Mucosa of rectum (tissue), 2 donors: Measurements from ENCODE around the gene CYLD.
A peak's percentile ranks its signal among the peaks of the same experiment; 100 is the strongest.

ENCODE experiments used
- H3K27ac ChIP-seq, 2 donors: one replicate each; pipeline ENCODE4 v1.7.0; 2013; ENCODE audit warnings: inconsistent platforms in 2 of 2, low read depth in 2 of 2, low read length in 2 of 2
- H3K27me3 ChIP-seq, 2 donors: one replicate each; pipeline ENCODE4 v1.7.0; 2013; ENCODE audit warnings: low read length in 2 of 2; ENCODE audit not compliant: control insufficient read depth in 2 of 2, insufficient read depth in 2 of 2
- H3K36me3 ChIP-seq, 2 donors: one replicate each; pipeline ENCODE4 v1.7.0; 2013; ENCODE audit warnings: low read length in 2 of 2; ENCODE audit not compliant: control insufficient read depth in 2 of 2, insufficient read depth in 2 of 2
- H3K4me1 ChIP-seq, 2 donors: one replicate each; pipeline ENCODE4 v1.7.0; 2013; ENCODE audit warnings: low read length in 2 of 2, mild to moderate bottlenecking in 1 of 2; ENCODE audit not compliant: control insufficient read depth in 2 of 2, insufficient read depth in 2 of 2
- H3K4me3 ChIP-seq, 2 donors: one replicate each; pipeline ENCODE4 v1.7.0; 2013; ENCODE audit warnings: low read length in 2 of 2
- H3K9ac ChIP-seq, 2 donors: one replicate each; pipeline ENCODE4 v1.7.0; 2013; ENCODE audit warnings: low read length in 2 of 2, low read depth in 1 of 2, mild to moderate bottlenecking in 1 of 2
- H3K9me3 ChIP-seq, 2 donors: one replicate each; pipeline ENCODE4 v1.7.0; 2013; ENCODE audit warnings: low read length in 2 of 2; ENCODE audit not compliant: control insufficient read depth in 2 of 2
- donor health status: healthy.
- donor health status: Normal muscosa, but diverticular disease.

CYLD gene

DNA sequence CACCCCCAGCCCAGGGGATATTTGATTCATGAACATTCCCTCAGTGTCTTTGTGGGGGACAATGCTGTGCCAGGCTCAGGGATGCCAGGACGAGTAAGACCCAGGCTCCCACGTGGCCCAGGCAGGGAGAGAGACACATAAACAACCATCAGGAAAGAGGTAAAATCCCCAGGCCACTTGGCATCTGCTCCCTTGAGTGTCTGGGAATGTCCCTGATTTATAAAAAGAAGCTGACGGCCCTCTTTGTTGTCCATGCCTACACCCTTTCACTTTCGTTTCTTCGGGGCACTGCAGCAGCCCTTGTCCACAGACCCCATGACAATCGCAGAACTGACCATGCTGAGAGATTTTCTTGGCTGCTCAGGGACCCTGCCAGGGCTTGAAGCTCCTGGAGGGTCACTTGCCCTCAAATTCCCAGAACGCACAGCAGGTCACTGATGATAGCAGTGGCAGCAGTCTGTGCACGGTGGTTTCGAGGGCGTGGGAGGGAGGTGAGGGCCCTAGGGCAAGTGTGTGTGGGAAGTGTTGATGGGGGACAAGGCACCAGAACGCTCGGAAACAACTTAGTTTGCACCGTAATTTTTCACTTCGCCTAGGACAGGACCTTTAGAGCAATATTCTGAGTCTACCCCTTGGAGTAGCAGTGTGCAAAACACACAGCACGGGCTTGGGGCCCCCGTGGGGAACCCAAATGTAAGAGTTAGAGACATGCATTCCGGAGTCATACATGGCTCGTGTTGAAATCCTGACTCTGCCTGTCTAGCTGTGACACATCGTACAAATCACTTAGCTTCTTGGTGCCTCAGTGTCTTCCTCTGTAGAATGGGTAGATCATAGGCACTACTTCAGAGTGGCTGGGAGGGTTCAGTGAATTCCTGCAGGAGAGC is 43.8 kb upstream of the CYLD start:
- Histone ChIP-seq H3K27ac (peak overlapping the region; percentile 36 to 77), H3K36me3 (no peaks in the 10 kb centered on the region), H3K27me3 (no peaks in the 10 kb centered on the region), H3K9me3 (no peaks in the 10 kb centered on the region), H3K4me1 (peaks cover 21 to 33% of the 10 kb centered on the region in 2 donors), H3K4me3 (peak overlapping the region; percentile 60 to 69), H3K9ac (peak overlapping the region; percentile 58)

DNA sequence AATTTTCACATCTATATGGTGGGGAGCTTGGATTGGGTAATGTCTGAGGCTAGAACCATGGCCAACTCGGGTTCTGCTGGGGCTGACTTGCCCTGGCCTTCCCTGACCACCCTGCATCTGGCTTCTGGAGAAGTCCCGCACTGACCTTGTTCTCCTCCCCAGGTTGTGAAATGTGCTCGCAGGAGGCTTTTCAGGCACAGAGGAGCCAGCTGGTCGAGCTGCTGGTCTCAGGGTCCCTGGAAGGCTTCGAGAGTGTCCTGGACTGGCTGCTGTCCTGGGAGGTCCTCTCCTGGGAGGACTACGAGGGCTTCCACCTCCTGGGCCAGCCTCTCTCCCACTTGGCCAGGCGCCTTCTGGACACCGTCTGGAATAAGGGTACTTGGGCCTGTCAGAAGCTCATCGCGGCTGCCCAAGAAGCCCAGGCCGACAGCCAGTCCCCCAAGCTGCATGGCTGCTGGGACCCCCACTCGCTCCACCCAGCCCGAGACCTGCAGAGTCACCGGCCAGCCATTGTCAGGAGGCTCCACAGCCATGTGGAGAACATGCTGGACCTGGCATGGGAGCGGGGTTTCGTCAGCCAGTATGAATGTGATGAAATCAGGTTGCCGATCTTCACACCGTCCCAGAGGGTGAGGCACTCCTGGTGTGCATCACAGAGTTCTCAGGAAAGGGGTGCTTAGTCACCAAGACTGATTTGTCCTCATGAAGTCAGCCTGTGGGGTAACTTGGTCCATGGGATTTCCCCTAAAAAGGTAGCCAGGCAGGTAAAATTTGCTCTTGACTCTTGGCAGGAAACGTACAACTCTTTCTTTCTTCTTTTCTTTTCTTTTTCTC is 42.3 kb upstream of the CYLD start:
- Histone ChIP-seq H3K4me3 (no peak overlapping the region), H3K4me1 (peaks cover 20 to 26% of the 10 kb centered on the region in 2 donors), H3K27me3 (no peaks in the 10 kb centered on the region), H3K9me3 (peaks cover 2 to 8% of the 10 kb centered on the region in 2 donors), H3K27ac (no peak overlapping the region), H3K36me3 (no peaks in the 10 kb centered on the region), H3K9ac (no peak overlapping the region)

DNA sequence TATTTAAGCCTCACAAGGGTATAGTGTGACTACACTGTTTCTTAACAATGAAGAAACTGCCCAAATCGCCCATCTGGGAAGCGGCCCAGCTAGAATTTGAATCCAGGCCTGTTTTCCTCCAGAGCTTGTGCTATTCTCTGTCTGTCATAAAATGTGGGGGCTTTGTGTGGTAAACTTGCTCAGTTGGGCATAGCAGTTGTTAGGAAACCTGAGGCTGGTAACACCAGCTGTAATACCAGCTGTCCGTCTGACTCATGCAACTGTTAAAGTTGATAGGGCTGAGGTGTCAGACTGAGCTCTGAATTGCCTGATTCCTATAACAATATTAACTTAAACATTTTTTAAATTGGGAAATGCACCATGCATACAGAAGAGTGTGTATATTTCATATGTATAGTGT is 39.2 kb upstream of the CYLD start:
- Histone ChIP-seq H3K9me3 (peaks cover 2 to 8% of the 10 kb centered on the region in 2 donors), H3K4me1 (peaks cover 1 to 4% of the 10 kb centered on the region in 2 donors), H3K27ac (no peak overlapping the region), H3K27me3 (no peaks in the 10 kb centered on the region), H3K9ac (no peak overlapping the region), H3K4me3 (no peak overlapping the region), H3K36me3 (no peaks in the 10 kb centered on the region)

DNA sequence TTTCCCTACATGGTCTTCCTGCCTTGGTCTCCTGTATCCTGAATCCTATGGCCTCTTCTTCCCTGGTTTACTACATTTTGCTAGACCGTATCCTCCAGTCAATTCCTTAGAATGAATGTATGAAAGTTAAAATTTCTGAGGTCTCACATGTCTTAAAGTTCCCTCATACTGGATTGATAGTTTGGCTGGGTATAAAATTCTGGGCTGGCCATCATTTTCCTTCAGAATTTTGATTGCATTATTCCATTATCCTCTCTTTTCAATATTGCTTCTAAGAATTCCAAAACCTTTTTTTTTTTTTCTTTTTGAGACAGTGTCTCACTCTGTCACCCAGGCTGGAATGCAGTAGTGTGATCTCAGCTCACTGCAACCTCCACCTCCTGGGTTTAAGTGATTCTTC is 37.6 kb upstream of the CYLD start:
- Histone ChIP-seq H3K27ac (no peak overlapping the region), H3K4me3 (no peak overlapping the region), H3K9ac (no peak overlapping the region), H3K27me3 (no peaks in the 10 kb centered on the region), H3K4me1 (peaks cover 0 to 6% of the 10 kb centered on the region in 2 donors), H3K36me3 (no peaks in the 10 kb centered on the region), H3K9me3 (peaks cover 2 to 8% of the 10 kb centered on the region in 2 donors)

DNA sequence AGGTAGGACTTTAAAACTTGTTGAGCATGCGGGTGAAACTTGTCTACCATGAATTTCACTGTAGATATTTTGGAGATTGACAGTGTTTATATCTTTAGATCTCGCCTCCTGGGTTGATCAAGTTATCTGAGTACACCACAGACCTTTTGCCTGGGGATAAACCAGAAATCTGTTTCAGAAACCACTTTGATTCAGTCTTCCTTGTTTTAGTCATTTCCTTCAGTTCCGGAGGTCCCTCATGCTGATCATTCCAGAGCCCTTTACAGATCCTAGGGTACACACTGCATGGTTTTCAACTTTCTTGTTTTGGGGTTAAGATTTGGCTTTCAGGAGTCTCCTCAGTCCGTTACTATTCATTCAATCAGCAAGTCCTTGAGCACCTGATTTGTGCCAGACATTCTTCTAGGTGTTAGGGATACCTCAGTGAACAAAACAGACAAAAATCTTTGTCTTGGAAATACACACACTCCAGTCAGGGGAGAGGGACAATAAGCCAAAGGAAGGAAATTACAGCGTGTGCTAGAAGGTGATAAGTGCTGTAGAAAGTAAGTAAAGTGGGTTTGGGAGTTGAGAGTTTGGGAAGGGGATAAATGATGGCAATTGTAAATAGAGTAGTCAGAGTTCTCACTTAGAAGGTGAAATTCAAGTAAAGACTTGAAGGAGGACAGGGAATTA is 36.3 kb upstream of the CYLD start:
- Histone ChIP-seq H3K4me3 (no peak overlapping the region), H3K4me1 (peaks cover 0 to 8% of the 10 kb centered on the region in 2 donors), H3K9me3 (peaks cover 2 to 8% of the 10 kb centered on the region in 2 donors), H3K36me3 (no peaks in the 10 kb centered on the region), H3K9ac (no peak overlapping the region), H3K27me3 (no peaks in the 10 kb centered on the region), H3K27ac (no peak overlapping the region)

DNA sequence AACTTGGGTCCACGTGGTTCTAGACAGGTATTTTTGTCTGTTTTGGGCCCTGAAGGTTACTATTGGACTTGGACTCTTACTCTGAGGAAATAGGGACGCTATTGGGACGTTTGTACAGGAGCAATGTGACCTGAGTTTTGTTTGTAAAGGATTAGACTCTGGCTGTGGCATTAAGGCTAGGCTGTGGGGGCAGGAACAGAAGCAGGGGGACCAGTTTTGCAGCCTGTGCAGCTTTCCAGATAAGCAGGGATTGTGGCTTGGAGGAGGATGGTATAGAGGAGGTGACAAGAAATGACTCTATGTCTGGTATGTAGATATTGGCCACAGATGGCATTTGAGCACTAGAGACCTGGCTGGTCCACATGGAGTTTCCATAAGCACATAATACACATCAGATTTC is 35.6 kb upstream of the CYLD start:
- H3K9ac ChIP-seq, result no peak overlapping the region
- no peak overlapping the region for H3K27ac ChIP-seq
- peaks cover 0 to 8% of the 10 kb centered on the region in 2 donors for H3K4me1 ChIP-seq
- no peaks in the 10 kb centered on the region for H3K36me3 ChIP-seq
- no peak overlapping the region for H3K4me3 ChIP-seq
- H3K27me3 ChIP-seq, result no peaks in the 10 kb centered on the region
- H3K9me3 ChIP-seq, result peaks cover 2 to 8% of the 10 kb centered on the region in 2 donors

DNA sequence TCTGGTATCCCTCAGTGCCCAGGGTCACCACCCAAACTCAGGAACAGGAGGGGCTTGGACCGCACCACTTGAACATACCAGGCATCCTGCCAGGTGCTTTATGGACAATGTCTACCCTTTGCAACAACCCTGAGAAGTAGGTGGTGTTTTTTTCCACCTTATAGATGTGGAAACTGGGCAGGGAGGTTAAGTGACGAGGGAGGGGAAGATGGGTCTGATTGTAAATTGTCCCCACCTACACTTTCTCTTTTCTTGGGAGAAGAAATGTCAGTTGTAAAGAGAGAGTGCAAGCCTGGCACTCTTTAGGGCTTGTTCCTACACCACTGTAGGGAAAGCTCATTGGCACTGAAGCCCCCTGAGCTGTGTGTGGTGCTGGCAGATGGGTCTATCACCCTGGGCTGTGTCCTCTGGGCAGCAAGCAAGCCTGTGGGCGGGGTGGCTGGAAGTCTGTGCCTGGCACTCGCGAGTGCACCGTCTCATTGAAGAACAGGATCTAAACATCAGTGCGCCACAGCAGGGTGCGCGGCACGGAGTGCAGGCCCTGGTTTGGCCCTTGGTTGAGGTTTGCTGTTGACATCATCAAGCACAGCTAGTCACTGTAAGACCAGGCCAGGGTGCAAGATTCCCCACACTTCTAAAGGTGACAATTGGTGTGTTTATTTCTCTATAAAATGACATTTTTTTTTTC is 33.4 kb upstream of the CYLD start:
- H3K9me3 ChIP-seq, result peaks cover 2 to 8% of the 10 kb centered on the region in 2 donors
- H3K27me3 ChIP-seq, result no peaks in the 10 kb centered on the region
- H3K36me3 ChIP-seq, result no peaks in the 10 kb centered on the region
- H3K4me1 ChIP-seq, result peaks cover 0 to 8% of the 10 kb centered on the region in 2 donors
- H3K9ac ChIP-seq, result no peak overlapping the region
- no peak overlapping the region for H3K4me3 ChIP-seq
- no peak overlapping the region for H3K27ac ChIP-seq

DNA sequence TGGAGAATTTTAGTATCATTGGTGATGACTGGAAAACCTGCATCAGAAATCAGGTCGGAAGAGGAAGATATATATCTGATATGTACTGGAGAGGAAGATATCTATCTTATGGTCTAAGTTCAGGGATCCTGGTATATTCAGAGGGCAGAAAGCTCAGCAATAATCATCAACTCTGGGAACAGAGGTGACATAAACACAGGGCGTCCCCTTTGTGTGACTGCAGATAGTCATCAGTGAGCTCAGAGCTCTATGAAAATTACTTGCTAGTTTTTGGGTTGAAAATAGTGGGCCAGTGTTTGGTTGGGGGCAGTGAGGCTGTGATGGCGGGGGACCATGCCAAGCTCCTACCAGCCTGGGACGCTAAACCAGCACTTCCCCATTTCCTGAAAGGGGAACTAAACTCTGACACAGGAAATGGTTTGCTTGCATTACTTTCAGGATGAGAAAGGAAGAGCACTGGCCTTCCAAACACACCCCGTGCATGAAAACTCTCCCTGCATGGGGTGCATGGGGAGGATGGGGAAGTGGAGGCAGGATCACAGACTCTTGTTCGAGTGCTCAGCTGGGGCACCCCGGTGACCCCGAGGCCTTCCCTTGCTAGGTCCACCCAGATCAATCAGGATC is 32.7 kb upstream of the CYLD start:
- H3K4me1 ChIP-seq, result peaks cover 0 to 8% of the 10 kb centered on the region in 2 donors
- no peak overlapping the region for H3K27ac ChIP-seq
- no peak overlapping the region for H3K4me3 ChIP-seq
- H3K9me3 ChIP-seq, result peaks cover 0 to 2% of the 10 kb centered on the region in 2 donors
- H3K9ac ChIP-seq, result no peak overlapping the region
- H3K36me3 ChIP-seq, result no peaks in the 10 kb centered on the region
- no peaks in the 10 kb centered on the region for H3K27me3 ChIP-seq

DNA sequence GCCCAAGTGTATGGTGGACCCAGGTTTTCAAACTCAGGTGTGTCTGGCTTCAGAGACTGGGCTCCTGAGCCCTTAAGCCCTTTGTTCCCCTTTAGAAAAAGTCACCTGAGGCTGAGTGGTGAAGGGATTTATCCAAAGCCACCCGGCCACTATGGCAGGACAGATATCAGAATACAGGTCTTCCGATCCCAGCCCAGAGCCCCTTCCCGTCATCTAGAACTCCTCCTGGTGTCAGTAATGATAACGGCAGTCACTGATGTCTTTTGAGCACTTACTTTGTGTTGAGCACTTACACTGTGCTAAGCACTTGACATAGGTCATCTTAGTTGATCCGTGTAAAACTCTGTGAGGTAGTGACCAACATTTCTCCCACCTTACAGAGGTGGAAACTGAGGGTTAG is 31.9 kb upstream of the CYLD start:
- H3K9me3 ChIP-seq, result no peaks in the 10 kb centered on the region
- H3K9ac ChIP-seq, result no peak overlapping the region
- H3K27me3 ChIP-seq, result no peaks in the 10 kb centered on the region
- peaks cover 0 to 8% of the 10 kb centered on the region in 2 donors for H3K4me1 ChIP-seq
- H3K4me3 ChIP-seq, result no peak overlapping the region
- H3K27ac ChIP-seq, result no peak overlapping the region
- H3K36me3 ChIP-seq, result no peaks in the 10 kb centered on the region
